GM10248 (cell line): ENCODE results near the gene POPDC2.
A peak's percentile ranks its signal among the peaks of the same experiment; 100 is the strongest.

Source experiments
- CTCF ChIA-PET: fragments of 300-600 bp; sonication (Branson Sonifier 250); formaldehyde crosslinking; extraction: SDS; loops from one replicate; lab custom pipeline; 2021; ENCODE audit warnings: antibody characterized with exemption; lab: Yijun Ruan, JAX
- POLR2A ChIA-PET: fragments of 350-650 bp; sonication (Branson Sonifier 250); formaldehyde crosslinking; extraction: SDS; loops from one replicate; lab custom pipeline; 2020; ENCODE audit warnings: antibody characterized with exemption; lab: Yijun Ruan, JAX
- DNase-seq: peaks from one replicate; pipeline ENCODE4 v3.0.0; 2012; ENCODE audit errors: extremely low spot score
- CTCF ChIP-seq: IDR thresholded peaks from 2 replicates; pipeline ENCODE4 v1.5.1; 2012; ENCODE audit warnings: mild to moderate bottlenecking, low read depth; ENCODE audit errors: extremely low read depth, missing control alignments, control extremely low read depth

The POPDC2 gene

GRCh38 chr3:119660474-119661440 is at the start of gene POPDC2:
Gene POPDC2, minus strand, starts transcription at chr3:119660589. Its CDS starts 166 bp downstream, at chr3:119660423.
- DNase-seq: no peak
- POLR2A ChIA-PET: no interaction called here
- CTCF ChIA-PET: interaction anchor here (0.8 to 3.5 kb wide), 8 partner anchors 8 to 59 kb away, joined by 3 to 21 read pairs (median 4); no protein-coding TSS in a partner anchor
- no peak for TF ChIP-seq CTCF

- POLR2A ChIA-PET: no interaction called here
- CTCF ChIA-PET: interaction anchor here (1.2 to 2.1 kb wide), 2 partner anchors 19 to 23 kb away, joined by 3 to 7 read pairs; no protein-coding TSS in a partner anchor
- no peak for DNase-seq
- no peak for TF ChIP-seq CTCF
These were observed 43.6 kb upstream of the POPDC2 start for GRCh38 chr3:119703820-119704531.

- DNase-seq: peak; percentile 95
- POLR2A ChIA-PET: no interaction called here
- CTCF ChIA-PET: interaction anchor here (1.3 kb wide), 1 partner anchor 22 kb away, joined by 3 read pairs; no protein-coding TSS in a partner anchor
- TF ChIP-seq CTCF: no peak
These were observed 42.4 kb upstream of the POPDC2 start, which contains the start of gene CFAP91 for GRCh38 chr3:119702530-119703527. Gene CFAP91, plus strand, starts transcription at chr3:119703022. Its CDS starts 77 bp downstream, at chr3:119703099.

- no peak for TF ChIP-seq CTCF
- POLR2A ChIA-PET: no interaction called here
- CTCF ChIA-PET: interaction anchor here (1.4 to 3.1 kb wide), 3 partner anchors 9 to 20 kb away, joined by 3 to 9 read pairs (median 5); no protein-coding TSS in a partner anchor
- no peak for DNase-seq
These were observed 40.7 kb upstream of the POPDC2 start for GRCh38 chr3:119700920-119701734.

- POLR2A ChIA-PET: no interaction called here
- CTCF ChIA-PET: interaction anchor here (1.4 to 3.1 kb wide), 3 partner anchors 8 to 19 kb away, joined by 3 to 9 read pairs (median 5); no protein-coding TSS in a partner anchor
- TF ChIP-seq CTCF: no peak
- peak; percentile 30 for DNase-seq
These were observed 40.0 kb upstream of the POPDC2 start for GRCh38 chr3:119700269-119700919.
